DMS153 treated with DMSO at 0.1 percent for 48 hours (cell line): ENCODE data around the gene LILRB4.
A peak's percentile ranks its signal among the peaks of the same experiment; 100 is the strongest.
"Not testable (repeated sequence)": the region's sequence is repeated elsewhere in the genome, so short reads cannot be mapped to it uniquely, and the experiment has no call there.

Source experiments
- DNase-seq: peaks from one replicate; lab custom pipeline; 2025; ENCODE audit not compliant: unreplicated experiment; lab: John Stamatoyannopoulos, UW

LILRB4 gene

DNA sequence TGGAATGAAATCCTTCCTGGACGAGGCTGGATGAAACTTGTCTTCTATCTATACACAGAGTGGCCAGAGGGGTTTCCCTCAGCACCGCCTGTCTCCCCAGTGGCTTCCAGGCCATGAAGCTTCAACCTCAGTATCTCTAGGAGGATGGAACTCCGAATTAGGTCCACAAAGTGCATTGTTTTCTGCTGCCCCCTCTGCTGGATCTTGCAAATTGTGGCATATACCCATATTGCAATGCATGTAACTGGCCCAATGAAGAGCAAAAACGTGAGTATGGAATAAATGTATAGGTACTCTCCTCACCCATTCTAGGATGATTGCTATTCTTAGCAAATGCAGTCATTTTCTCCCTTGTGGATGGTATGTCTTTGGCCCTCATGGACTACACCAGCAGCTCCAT lies 14.7 kb upstream of the LILRB4 start:
- DNase-seq, result no peak

- DNase-seq, result no peak
Observed at GRCh38 chr19:54650108-54650655, 12.6 kb upstream of the LILRB4 start.

DNA sequence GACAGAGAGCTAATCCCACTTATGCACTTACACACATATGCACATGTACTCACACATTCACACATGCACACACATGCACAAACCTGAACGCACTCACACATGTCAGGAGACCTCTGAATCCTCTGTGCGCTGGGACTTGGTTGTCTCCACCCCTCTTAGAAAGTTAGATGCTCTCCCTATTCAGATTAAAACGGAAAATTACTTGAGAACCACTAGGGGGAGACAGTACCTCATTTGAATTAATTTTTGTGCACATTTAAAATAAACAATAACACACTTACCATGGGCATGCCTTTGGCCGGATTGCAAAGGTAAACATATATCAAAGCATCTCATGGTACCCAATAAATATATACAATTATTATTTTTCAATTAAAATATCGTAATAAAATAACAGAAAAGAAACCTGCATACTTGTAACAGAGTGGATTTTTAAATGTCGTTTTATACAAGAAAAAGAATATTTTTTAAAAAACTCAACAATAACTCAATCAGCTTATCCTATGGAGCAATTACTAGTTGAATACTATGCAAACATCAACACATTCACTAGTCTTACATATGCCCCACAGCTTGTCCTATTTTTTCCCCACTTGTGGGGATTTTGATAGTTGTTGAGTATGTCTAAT lies 9.5 kb upstream of the LILRB4 start:
- peak; percentile 6 for DNase-seq

DNA sequence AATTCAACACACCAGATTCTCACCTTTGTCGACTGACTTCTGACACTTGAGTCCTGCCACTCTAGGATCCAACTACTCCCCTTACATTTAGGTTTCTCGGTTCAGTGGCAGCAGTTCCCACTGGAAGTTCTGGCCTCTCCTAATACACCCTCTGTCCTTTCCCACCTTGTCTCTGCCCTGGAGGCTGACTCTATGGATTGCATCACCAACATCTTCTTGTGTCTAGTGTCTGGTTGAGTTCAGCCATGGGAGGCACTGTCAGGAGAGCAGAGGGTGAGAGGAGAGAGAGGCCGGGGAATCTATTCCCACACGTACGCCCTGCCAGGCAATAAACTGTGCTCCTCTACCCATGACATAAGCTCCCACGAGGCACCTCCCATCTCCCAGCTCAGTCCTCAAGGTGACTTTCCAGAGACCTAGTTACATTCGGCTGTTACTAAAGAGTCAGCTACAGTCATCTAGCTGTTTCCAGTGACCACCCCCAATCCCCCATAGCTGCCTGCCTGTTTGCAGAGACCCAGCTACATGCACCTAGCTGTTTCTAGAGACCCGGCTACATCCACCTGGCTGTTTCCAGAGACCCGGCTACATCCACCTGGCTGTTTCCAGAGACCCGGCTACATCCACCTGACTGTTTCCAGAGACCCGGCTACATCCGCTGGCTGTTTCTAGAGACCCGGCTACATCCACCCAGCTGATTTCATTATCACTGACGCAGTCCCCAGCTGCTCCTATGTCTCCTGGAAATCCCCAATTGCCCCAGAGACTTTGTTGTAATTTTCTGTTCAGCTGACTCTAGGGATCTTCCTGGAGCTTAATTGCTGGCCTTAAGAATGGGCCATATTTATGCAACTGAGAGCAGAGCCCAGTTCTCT lies 8.1 kb upstream of the LILRB4 start:
- no peak for DNase-seq

GRCh38 chr19:54659300-54659699 lies 3.5 kb upstream of the LILRB4 start:
- no peak for DNase-seq

- no peak for DNase-seq
Observed at GRCh38 chr19:54660306-54660705, 2.5 kb upstream of the LILRB4 start.

DNA sequence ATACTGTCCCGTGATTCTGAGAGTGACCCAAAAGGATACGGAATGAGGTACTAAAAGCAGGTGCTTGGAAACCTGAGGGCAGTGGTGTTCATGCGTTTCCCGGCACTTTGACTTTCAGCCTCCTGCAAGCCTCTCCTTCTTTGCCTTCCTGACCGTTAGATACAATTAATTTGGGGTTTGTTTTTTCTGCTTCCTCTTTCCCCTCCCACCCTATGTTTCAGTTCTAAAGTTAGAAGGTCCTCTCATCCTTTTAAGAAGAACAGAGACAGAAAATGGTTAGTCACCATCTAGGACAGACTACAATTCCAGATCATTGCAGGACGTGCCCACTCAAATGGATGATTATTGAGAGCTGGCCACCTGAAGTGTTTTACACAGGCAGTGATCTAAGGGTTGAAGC lies 1.8 kb upstream of the LILRB4 start:
- no peak for DNase-seq

GRCh38 chr19:54661846-54662481 lies 821 bp upstream of the LILRB4 start:
- DNase-seq, result no peak

DNA sequence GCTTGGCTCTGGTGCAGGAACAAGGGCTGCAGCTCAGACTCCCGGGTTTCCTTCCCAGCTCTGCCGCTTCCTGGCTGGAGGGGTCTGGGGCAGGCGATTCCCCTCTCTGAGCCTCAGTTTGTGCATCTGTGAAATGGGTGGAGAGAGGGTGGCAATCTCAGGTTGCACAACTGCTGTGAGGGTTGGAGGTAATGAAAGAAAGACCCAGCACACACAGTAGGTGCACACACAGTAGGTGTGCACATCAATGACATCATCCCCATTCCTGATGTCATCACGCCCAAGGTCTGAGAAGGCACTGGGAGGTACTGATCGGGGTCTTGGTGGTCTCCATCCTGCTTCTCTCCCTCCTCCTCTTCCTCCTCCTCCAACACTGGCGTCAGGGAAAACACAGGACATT lies 2.7 kb downstream of the LILRB4 start:
- DNase-seq, result no peak

GRCh38 chr19:54667217-54667616 lies 4.4 kb downstream of the LILRB4 start:
- no peak for DNase-seq

DNA sequence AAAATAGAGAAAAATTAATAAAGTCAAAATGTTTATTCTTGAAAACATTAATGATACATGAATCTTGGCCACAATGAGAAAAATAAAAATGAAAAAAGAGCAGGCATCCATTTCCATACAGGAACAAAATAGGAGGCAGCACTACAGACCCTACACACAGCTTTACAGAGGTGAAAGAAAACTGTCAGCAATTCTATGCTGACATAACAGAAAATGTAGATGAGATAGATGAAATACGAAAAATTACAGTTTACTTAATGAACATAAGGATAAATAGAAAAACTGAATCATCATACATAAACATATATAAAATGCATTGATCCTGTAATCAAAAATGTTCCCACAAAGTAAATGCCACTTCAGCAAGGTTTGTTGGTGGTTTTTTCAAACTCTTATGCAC lies 5.6 kb downstream of the LILRB4 start:
- no peak for DNase-seq

DNA sequence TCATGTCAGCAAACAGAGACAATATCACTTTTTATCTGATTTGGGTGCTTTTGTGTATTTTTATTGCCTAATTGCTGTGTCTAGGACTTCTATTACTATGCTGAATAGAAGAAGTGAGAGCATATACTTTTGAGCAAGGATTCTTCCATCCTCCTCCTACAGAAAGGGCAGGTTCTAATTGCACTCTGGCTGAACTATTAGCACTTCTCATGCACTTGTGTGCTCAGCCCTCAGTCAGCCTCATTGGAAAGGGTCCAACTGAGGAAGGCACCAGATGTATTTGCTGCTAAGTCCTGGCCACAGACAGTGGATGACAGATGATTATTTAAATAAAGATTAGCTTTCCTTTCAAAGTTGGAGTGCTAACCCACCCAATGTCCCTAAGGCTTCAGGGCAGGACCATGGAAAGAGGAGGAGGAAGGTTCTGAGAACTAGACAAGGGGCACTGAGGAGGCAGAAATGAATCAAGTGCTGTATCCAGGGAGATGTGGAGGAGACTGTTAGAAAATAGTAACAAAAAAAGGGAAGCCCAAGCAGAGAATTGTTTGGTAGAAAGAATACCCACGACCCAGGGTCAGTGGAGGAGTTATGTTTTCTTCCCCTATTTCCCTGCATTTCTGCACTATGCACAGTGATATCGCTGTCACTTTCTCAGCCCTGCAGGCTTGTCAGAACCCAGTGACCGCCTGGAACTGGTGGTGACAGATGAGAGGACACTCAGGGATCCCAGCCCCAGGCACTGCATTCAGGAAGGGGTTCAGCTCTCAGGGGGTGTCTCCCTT lies 8.0 kb downstream of the LILRB4 start:
- DNase-seq, result no peak

DNA sequence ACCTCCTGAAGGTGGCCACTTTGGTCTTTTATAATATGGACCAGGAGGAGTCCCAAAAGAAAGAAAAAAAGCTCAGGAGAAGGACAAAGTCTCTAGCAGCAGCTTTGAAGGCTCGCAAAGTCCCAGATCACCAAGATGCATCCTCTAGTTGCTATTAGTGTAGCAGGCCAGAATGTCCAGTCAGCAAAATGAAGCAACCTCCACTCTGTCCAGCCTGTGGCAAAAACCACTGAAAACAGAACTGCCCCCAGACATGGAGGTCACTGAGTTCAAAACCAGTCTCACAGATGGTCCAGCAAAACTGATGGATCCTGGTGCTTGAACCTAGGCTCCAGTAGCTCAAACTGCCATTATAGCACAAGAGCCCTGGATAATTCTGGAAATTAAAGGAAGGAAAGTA lies 10.4 kb downstream of the LILRB4 start:
- no peak for DNase-seq

GRCh38 chr19:54674021-54674617 lies 11.3 kb downstream of the LILRB4 start:
- peak; percentile 37 for DNase-seq

DNA sequence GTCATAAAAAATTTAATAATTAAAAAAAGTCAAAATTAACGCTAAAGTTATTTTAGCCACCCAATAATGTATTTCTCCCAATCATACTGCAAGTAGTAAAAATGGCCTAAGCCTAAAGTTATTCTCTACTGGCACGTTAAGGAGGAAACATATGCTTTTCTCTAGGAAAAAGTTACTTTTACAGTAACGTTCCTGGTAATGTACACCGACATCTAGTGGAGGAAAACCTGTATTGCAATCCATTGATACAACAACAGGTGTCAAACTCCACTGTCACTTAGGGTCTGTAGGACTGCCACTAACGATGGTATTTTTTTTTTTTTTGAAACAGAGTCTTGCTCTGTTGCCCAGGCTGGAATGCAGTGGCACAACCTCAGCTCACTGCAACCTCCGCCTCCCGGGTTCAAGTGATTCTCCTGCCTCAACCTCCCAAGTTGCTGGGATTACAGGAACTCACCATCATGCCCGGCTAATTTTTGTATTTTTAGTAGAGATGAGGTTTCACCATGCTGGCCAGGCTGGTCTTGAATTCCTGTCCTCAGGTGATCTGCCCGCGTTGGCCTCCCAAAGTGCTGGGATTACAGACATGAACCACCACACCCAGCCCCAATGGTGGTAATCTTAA lies 13.5 kb downstream of the LILRB4 start:
- peak; percentile 13 for DNase-seq

DNA sequence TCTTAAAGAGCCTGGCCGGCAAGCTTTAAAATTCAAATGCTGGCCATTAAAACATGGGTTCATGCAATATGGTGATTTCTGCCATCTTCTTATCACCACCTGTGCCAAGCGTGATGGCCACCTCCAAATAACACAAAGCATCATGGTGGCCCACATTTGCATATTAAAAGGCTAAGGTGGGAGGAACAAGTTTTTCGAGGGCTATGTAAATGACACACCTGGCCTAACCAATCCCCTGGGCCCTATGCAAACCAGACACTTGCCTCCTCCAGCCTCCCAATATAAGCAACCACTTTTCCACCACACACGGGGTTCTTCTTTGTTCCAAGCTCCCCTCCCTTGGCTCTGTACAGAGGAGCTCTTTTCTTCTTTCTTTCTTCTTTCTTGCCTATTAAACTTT lies 14.4 kb downstream of the LILRB4 start:
- no peak for DNase-seq

- not testable (repeated sequence) for DNase-seq
Observed at GRCh38 chr19:54681596-54681995, 18.8 kb downstream of the LILRB4 start.

- no peak for DNase-seq
Observed at GRCh38 chr19:54682306-54682856, 19.6 kb downstream of the LILRB4 start.

DNA sequence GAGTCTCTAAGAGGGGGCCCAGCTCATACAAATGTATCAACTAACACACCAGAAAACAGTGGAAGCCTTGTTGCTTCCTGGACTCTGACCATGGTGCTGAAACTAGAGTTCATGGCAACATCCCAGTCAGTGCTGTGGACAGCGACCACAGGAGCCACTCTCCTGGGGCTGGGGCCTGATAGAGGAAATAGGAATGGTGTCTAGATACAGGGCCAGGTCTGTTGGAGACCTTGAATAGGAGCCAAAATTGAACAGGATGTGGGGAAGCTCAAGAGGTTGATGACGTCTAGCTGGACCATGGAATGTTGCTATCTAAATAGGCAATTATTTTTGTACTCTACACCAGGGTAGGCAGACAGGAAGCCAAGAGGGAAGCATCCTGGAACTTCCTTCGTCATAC lies 21.7 kb downstream of the LILRB4 start:
- DNase-seq, result no peak
